GM21619 (cell line): ENCODE data around the gene CDC42BPG.

ENCODE experiments used
- ATAC-seq: cut with Tn5 transposase; IDR thresholded peaks from one replicate; pipeline ENCODE4 v1.9.1; 2021; ENCODE audit not compliant: unreplicated experiment

The CDC42BPG gene

DNA sequence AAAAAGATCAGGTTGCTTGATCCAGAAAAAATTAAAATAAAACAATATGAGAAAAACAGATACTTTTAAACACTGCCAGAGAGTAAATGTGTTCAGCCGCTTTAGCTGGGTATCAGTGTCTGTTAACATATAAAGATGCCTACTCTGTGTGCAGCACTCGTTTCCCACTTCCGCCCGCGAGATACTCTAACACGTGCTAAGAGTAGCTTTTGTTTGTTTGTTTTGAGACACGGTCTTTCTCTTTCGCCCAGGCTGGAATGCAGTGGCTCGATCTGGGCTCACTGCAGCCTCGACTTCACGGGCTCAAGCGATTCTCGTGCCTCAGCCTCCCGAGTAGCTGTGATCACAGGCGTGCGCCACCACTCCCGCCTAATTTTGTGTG lies 33.6 kb downstream of the CDC42BPG start:
- no peak for ATAC-seq

GRCh38 chr11:64810271-64810890 lies 34.1 kb downstream of the CDC42BPG start, which contains the start of gene MEN1:
Gene MEN1, minus strand, starts transcription at chr11:64810551. Its CDS starts 442 bp downstream, at chr11:64810109.
- ATAC-seq = peak; percentile 58

GRCh38 chr11:64809781-64810241 lies 34.6 kb downstream of the CDC42BPG start:
- ATAC-seq = no peak

DNA sequence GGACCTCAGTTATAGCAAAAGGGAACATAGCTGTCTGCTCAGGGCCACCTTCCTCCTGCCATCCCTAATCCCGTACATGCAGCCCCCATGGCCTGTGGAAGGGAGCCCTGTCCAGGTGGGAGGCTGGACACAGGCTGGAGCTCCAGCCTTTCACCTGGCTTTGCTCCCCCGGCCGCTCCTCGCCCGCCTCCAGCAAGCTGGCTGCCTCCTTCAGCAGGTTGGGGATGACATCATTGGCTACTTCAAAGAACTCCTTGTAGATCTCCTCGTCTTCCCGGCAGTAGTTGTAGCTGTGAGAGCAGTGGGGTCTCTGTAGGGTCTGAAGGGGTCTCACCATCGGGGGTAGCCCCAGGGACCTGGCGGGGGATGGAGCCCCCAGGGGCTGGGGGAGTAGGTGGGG lies 39.0 kb downstream of the CDC42BPG start:
- ATAC-seq = no peak

DNA sequence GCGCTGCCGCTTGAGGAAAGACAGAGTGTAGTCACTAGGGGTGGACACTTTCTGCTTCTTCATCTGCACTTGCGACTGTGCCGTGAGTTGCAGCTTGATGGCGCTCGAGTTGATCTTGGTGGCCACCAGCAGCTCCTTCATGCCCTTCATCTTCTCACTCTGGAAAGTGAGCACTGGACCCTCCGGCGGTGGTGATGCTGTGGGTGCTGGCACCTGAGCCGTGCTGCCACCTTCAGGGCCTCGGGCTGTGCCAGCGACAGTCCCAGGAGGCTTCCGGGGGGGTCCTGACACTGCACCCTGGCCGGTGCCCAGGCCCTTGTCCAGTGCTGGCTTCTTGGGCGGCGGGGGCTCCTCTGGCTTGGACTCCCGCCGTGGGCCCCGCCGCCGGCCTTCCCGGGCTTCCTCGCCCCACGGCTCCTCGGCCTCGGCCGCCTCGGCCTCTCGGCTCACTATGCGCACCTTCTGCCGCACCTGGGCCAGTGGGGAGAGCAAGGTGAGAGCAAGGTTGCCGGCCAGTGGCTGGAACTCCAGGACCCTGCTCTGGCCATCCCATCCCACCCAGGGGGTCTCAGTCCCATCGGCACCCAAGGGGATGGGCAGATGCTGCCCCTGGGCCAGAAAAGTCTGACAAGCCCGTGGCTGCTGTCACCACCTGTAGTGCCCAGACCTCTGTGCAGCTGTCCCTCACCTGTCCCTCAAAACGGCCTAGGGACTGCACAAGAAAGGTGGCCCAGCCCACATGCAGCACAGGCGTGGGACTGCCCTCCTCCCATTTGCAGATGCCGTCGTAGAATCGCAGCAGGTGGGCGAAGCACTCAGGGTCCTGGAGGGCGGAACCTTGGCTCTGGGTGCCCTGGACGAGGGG lies 39.9 kb downstream of the CDC42BPG start:
- ATAC-seq = no peak

DNA sequence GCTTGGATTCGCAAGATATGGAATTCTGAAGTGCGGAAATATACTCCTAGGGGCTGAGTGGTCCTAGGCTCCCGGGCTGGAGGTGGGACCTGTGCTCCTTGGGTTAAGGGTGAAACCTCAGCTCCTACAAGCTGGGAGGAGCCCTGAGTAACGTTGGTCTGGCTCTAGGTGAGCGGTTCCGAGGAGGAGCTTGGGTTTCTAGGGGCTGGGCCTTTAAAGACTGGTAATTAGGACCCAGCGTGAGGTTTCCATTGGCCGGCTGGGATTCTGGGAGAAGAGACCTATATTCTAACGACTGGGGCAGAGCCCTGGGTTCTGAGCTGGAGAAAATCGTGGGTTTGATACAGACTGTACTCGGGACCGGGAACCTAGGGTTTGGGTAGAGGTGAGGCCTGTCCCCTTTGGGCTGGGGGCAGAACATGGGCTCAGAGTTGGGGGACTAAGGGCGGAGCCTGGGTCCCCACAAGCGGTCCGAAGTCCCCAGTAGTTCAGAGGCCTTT lies 40.6 kb downstream of the CDC42BPG start:
- no peak for ATAC-seq

DNA sequence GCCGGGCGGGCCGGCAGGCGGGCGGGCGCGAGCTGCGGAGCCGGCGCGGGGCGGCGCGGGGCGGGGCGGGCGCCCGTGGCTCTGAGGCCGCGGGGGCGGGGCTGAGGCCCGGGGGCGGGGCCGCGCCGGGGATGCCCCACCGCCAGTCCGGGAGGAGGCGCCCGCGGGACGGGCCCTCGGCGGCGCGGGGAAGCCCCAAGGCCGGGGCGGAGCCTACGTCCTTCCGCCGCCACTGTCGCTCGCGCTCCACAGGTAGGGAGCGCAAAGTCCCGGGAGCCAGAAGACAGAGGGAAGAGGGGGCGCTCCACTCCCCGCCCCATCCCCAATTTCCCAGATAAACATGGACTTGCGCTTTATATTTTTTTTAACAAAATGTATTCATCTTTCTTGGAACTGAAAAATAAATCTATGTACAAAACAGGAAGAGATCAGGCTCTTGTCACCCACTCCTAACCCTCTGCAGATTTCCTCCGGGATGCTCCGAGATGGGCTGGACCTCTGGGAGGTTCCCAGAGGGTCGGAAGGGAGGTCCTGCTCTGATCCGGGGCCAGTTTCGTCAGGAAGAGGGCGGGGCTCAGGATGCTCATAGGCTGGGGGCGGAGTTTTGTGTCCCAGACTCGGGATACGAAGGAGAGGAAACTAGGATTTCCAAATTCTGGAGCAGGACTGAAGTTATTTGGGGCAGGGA lies 41.2 kb downstream of the CDC42BPG start, which contains the start of gene MAP4K2:
TSS of gene MAP4K2 (minus strand) at position 57 of the 688 bp plus-strand sequence. CDS start 65 bp downstream, outside the sequence.
- peak; percentile 39 for ATAC-seq

DNA sequence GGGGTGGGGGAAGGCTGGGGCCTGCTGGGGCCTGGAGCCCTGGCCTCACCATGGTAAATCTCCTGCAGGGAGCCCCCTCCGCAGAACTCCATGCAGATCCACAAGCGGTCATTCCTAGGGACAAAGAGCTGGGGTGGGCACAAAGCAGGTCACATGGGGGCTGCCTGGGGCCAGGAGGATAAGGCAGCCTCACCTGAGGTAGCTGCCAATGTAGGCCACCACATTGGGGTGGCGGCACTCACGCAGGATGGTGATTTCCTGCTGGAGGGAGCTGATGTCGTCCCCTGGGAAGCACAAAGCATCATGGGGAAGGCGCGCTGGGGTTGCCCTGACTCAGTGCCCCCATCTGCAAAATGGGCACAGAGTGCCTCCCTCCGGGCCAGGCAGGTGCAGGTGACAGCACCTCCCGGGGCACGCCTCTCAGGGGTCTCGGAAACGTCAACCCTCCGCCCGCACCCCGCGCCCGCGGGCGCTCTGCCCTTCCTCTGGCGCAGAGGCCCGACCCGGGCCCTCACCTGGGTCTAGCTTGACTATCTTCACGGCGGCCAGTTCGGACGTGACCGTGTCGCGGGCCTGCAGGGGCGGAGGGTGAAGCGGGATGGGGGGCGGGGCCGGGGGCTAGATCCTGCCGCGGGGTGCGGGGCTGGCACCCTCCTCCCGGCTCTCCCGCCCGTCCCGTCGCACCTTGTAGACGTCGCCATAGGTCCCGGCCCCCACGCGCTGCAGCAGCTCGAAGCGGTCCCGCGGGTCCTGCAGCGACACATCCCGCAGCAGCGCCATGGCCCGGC lies 41.9 kb downstream of the CDC42BPG start:
- ATAC-seq = peak; percentile 26

- ATAC-seq = no peak
These were observed 42.7 kb downstream of the CDC42BPG start for GRCh38 chr11:64801561-64802369.

GRCh38 chr11:64801158-64801464 lies 43.3 kb downstream of the CDC42BPG start:
- no peak for ATAC-seq

DNA sequence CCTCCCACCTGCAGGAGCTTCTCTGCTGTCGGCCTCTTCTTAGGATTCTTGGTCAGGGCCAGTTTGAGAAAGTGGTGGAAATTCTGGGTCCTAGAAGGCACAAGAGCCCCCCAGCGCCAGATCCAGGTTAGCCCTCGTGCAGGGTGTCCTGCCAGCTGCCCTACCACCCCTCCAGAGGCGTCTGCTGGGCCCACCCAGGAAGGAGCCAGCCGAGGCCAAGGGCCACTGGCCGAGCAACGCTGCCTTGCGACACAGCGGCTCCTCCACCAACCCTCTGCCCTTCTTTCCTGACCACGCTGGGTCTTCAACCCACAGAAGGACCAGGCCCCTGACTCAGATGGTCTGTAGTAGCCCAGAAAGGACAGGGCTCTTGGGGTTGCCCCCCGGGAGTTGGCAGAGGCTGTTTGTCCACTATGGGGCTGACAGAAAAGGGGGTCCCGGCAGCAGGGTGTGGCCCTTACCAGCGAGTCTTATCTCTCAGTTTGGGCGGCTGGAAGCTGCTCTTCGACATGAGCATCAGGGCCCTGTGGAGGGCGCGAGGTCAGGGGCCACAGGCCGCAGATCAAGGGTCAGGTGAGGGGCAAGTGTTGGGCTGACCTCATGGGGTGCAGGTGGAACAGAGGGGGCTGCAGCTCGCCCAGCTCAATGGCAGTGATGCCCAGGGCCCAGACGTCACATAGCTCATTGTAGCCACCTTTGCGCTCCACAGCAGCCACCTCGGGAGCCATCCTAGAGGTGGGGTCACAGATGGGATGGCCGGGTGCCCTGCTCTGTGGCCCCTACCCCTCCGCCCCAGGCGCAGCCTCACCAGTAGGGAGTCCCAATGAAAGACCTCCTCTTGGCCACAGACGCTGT lies 43.9 kb downstream of the CDC42BPG start:
- no peak for ATAC-seq

GRCh38 chr11:64799623-64800302 lies 44.7 kb downstream of the CDC42BPG start:
- no peak for ATAC-seq

- ATAC-seq = no peak
These were observed 45.2 kb downstream of the CDC42BPG start for GRCh38 chr11:64799256-64799622.

DNA sequence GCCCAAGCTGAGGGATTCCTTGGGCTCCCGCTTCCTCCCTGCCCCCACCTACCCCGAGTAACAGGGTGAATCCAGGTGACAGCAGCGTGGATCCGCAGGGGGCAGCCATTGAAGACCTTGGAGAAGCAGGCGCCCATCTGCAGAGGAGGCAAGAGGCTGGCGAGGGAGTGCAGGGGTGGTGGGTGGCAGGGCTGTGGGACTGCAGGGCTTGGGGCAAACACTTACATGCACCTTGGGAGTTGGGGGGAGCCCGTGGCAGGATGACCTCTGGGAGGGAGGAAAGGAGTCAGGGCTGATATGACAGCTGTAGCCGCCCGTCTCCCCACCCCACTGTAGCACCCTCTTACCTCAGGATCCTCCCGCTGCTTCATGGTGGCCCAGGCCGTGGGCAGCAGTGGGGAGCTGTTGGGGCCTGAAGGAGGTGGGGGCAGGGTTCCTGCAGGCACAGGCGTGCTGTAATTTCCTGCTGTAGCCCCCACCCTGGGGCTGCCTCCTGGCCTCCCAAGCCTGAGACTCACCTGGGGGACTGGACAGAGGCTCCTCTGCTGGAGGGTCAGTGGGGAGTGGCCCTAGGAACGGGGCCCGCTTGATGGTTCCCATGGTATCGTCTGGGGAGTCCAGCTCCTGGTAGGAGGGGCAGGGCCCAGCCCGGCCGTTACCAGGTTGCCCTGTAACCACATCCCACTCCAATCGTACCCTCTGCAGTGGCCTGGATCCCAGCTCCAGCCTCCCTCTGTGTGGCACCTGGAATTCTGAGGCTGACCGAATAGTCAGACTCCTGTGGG lies 47.5 kb downstream of the CDC42BPG start:
- ATAC-seq = no peak

DNA sequence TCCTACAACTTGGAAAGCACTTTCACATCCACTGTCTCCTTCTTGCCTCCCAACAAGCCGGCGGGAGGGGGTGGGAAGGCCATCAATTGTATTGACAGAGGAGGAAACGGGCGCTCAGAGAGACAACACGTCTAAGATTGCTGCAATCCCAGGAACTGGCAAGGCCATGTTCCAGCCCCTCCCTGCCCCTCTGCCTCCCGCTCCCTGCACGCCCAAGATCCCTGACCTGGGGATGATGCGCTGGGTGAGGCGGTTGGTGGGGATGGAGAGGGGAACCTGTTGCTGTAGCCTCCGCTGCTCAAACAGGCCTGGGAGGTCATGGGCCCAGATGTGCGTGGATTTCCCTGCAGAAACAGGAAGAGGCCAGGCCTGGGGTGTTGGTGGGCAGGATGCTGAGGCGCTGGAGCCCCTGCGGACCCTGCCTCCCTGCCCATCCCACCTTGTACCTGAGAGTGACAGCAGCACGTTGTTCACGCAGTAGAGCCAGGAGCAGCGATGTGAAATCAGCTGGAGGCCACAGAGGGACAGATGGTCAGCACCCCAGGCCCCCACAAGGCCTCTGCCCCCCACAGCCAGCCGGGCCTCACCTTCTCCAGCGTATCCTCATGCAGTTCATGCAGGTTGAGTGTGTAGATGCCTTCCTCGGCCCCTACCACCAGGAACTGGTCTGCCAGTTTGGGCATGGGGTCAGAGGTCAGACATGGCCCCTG lies 48.3 kb downstream of the CDC42BPG start:
- ATAC-seq = no peak

DNA sequence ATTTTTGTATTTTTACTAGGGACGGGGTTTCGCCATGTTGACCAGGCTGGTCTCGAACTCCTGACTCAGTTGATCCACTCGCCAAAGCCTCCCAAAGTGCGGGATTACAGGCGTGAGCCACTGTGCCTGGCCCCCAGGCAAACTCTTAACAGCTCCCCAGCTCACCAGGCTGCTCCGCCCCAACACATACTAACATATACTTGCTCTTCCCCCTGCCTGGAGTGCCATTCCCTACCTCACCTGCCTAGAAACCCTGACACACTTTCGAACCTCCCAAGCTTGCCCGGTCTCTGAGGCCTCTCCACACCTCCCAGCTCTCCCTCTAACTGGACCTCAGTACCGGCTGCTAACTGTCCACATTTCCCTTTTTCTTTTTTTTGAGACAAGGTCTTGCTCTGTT lies 49.9 kb downstream of the CDC42BPG start:
- no peak for ATAC-seq
